H9 (cell line): Measurements from ENCODE around the gene HYAL1. TPM values are rescaled to one million over a fixed set of nuclear protein-coding genes. Genes with fewer than 3 reads are reported as not detected.

Experiments
- DNase-seq: peaks from one replicate; pipeline ENCODE4 v3.0.0-alpha.2; 2017
- H2AFZ ChIP-seq: one replicate; pipeline ENCODE4 v1.6.1; 2013; ENCODE audit warnings: mild to moderate bottlenecking, low read length, control low read depth, moderate library complexity
- H2AK5ac ChIP-seq: 2 replicates; pipeline ENCODE4 v1.6.1; 2013; ENCODE audit warnings: low read length, control low read depth, mixed read lengths; ENCODE audit not compliant: insufficient read length
- H2BK120ac ChIP-seq: one replicate; pipeline ENCODE4 v1.6.1; 2013; ENCODE audit warnings: low read depth, mild to moderate bottlenecking, low read length, control low read depth, inconsistent platforms; ENCODE audit not compliant: poor library complexity, severe bottlenecking
- H2BK12ac ChIP-seq: 2 replicates; pipeline ENCODE4 v1.6.1; 2013; ENCODE audit warnings: low read length, control low read depth, mixed read lengths, low read depth; ENCODE audit not compliant: insufficient read length
- H2BK15ac ChIP-seq: 2 replicates; pipeline ENCODE4 v1.6.1; 2013; ENCODE audit warnings: low read depth, low read length, control low read depth
- H2BK20ac ChIP-seq: one replicate; pipeline ENCODE4 v1.6.1; 2013; ENCODE audit warnings: low read depth, mild to moderate bottlenecking, low read length, control low read depth, inconsistent platforms; ENCODE audit not compliant: poor library complexity, severe bottlenecking
- H2BK5ac ChIP-seq: 2 replicates; pipeline ENCODE4 v1.6.1; 2013; ENCODE audit warnings: low read length, control low read depth, mixed read lengths; ENCODE audit not compliant: insufficient read length
- H3K14ac ChIP-seq: 2 replicates; pipeline ENCODE4 v1.6.1; 2013; ENCODE audit warnings: low read length, control low read depth; ENCODE audit not compliant: insufficient read depth
- H3K18ac ChIP-seq: 2 replicates; pipeline ENCODE4 v1.6.1; 2013; ENCODE audit warnings: low read depth, mild to moderate bottlenecking, mixed read lengths, low read length, control low read depth; ENCODE audit not compliant: insufficient read length
- H3K23ac ChIP-seq: 2 replicates; pipeline ENCODE4 v1.6.1; 2013; ENCODE audit warnings: low read length, control low read depth, mixed read lengths, low read depth; ENCODE audit not compliant: insufficient read length
- H3K23me2 ChIP-seq: 2 replicates; pipeline ENCODE4 v1.6.1; 2013; ENCODE audit warnings: low read depth, mild to moderate bottlenecking, mixed read lengths, low read length, control low read depth; ENCODE audit not compliant: insufficient read length, poor library complexity, severe bottlenecking
- H3K27ac ChIP-seq: 2 replicates; pipeline ENCODE4 v1.5.1; 2013; ENCODE audit warnings: low read length, control low read depth, mixed read lengths, low read depth; ENCODE audit not compliant: insufficient read length
- H3K27me3 ChIP-seq: 2 replicates; pipeline ENCODE4 v1.6.1; 2013; ENCODE audit warnings: low read length, control low read depth, inconsistent platforms; ENCODE audit not compliant: insufficient read depth
- H3K4ac ChIP-seq: 2 replicates; pipeline ENCODE4 v1.6.1; 2013; ENCODE audit warnings: low read depth, mild to moderate bottlenecking, control low read depth, inconsistent platforms, low read length, moderate library complexity
- H3K4me1 ChIP-seq: 2 replicates; pipeline ENCODE4 v1.6.1; 2013; ENCODE audit warnings: low read length, control low read depth, inconsistent platforms; ENCODE audit not compliant: insufficient read depth
- H3K4me2 ChIP-seq: 2 replicates; pipeline ENCODE4 v1.6.1; 2013; ENCODE audit warnings: low read length, control low read depth, mixed read lengths; ENCODE audit not compliant: insufficient read length, insufficient read depth
- H3K56ac ChIP-seq: 2 replicates; pipeline ENCODE4 v1.6.1; 2013; ENCODE audit warnings: low read depth, mild to moderate bottlenecking, mixed read lengths, low read length, control low read depth; ENCODE audit not compliant: insufficient read length
- H3K79me1 ChIP-seq: 2 replicates; pipeline ENCODE4 v1.6.1; 2013; ENCODE audit warnings: low read depth, mild to moderate bottlenecking, moderate library complexity, low read length, control low read depth, inconsistent platforms; ENCODE audit not compliant: insufficient read depth, poor library complexity, severe bottlenecking
- H3K79me2 ChIP-seq: 2 replicates; pipeline ENCODE4 v1.6.1; 2013; ENCODE audit warnings: low read length, control low read depth, inconsistent platforms; ENCODE audit not compliant: insufficient read depth
- H3K9ac ChIP-seq: 2 replicates; pipeline ENCODE4 v1.6.1; 2013; ENCODE audit warnings: low read length, control low read depth, mixed read lengths; ENCODE audit not compliant: insufficient read length; ENCODE audit errors: extremely low read depth
- H3K9me3 ChIP-seq: one replicate; pipeline ENCODE4 v1.6.1; 2013; ENCODE audit warnings: low read depth, low read length, inconsistent platforms; ENCODE audit not compliant: control insufficient read depth
- H3T11ph ChIP-seq: one replicate; pipeline ENCODE4 v1.6.1; 2013; ENCODE audit warnings: mild to moderate bottlenecking, low read length, control low read depth, inconsistent platforms
- H4K20me1 ChIP-seq: one replicate; pipeline ENCODE4 v1.6.1; 2013; ENCODE audit not compliant: control insufficient read depth, insufficient read length, insufficient read depth
- H4K5ac ChIP-seq: 2 replicates; pipeline ENCODE4 v1.6.1; 2013; ENCODE audit warnings: low read depth, mild to moderate bottlenecking, mixed read lengths, low read length, control low read depth; ENCODE audit not compliant: insufficient read length
- H4K8ac ChIP-seq: replicated peaks from 2 replicates; pipeline ENCODE4 v1.6.1; 2013; ENCODE audit warnings: low read length, control low read depth, mixed read lengths, low read depth; ENCODE audit not compliant: insufficient read length
- H4K91ac ChIP-seq: 2 replicates; pipeline ENCODE4 v1.6.1; 2013; ENCODE audit warnings: low read depth, mild to moderate bottlenecking, moderate library complexity, mixed read lengths, low read length, control low read depth; ENCODE audit not compliant: insufficient read length
- H3K27ac Mint-ChIP-seq, 3 experiments: 2 replicates in 2 of 3; 3 replicates in 1 of 3; pipeline ENCODE4 v1.8.0; 2020 to 2021; ENCODE audit warnings: mixed read lengths in 3 of 3, mild to moderate bottlenecking in 1 of 3, moderate library complexity in 1 of 3
- H3K27me3 Mint-ChIP-seq: 2 replicates; pipeline ENCODE4 v1.8.0; 2021; ENCODE audit warnings: low read depth, mild to moderate bottlenecking, moderate library complexity, mixed read lengths
- H3K36me3 Mint-ChIP-seq, 3 experiments: 2 replicates in 2 of 3; 3 replicates in 1 of 3; pipeline ENCODE4 v1.8.0; 2020 to 2021; ENCODE audit warnings: low read depth in 3 of 3, mixed read lengths in 3 of 3; ENCODE audit not compliant: insufficient read depth in 1 of 3
- H3K4me1 Mint-ChIP-seq, 2 experiments: 2 replicates each; pipeline ENCODE4 v1.8.0; 2020; ENCODE audit warnings: mixed read lengths in 2 of 2
- H3K4me3 Mint-ChIP-seq, 2 experiments: 2 replicates in 1 of 2; 3 replicates in 1 of 2; pipeline ENCODE4 v1.8.0; 2020 to 2021; ENCODE audit warnings: mild to moderate bottlenecking in 2 of 2, mixed read lengths in 2 of 2, moderate library complexity in 1 of 2
- H3K9me3 Mint-ChIP-seq, 2 experiments: 2 replicates in 1 of 2; 3 replicates in 1 of 2; pipeline ENCODE4 v1.8.0; 2020; ENCODE audit warnings: mild to moderate bottlenecking in 2 of 2, mixed read lengths in 2 of 2, moderate library complexity in 1 of 2
- WGBS: extraction: QIAGEN DNeasy Blood & Tissue Kit; methylation state at CpG from one replicate; pipeline ENCODE4 v1.1.7; 2013; ENCODE audit warnings: missing lambda C conversion rate, low lambda C conversion rate, mixed read lengths; ENCODE audit not compliant: insufficient read length; ENCODE audit errors: extremely low coverage; 5-methylcytosine and 5-hydroxymethylcytosine counted together
- total RNA-seq: library from RNA; stranded (reverse); gene quantifications from 2 replicates; pipeline ENCODE4 v1.2.1, GENCODE V29; 2021
- TF ChIP-seq, protein P1 (sequence below): fragments of 200-600 bp; sonication (generic); conservative IDR thresholded peaks from 3 replicates; pipeline ENCODE4 v1.8.0; 2021; ENCODE audit warnings: antibody characterized with exemption, mild to moderate bottlenecking

HYAL1 gene
- total RNA-seq, 1 experiment from 2014 or later, result 2.0 TPM

GRCh38 chr3:50300681-50301254, 2.6 kb downstream of the HYAL1 start:
- H3K79me2 ChIP-seq, result no peaks in the 10 kb centered on the region
- H4K91ac ChIP-seq, result no peak overlapping the region
- DNase-seq, result no peak
- H2BK120ac ChIP-seq, result no peak overlapping the region
- no peak overlapping the region for H2AFZ ChIP-seq
- H3T11ph ChIP-seq, result no peak overlapping the region
- no peaks in the 10 kb centered on the region for H3K27me3 ChIP-seq
- H3K9ac ChIP-seq, result no peak overlapping the region
- no peak overlapping the region for H3K4me2 ChIP-seq
- H4K8ac ChIP-seq, result no peak overlapping the region
- Mint-ChIP-seq H3K36me3 (peaks cover 0 to 8% (median 1%) of the 10 kb centered on the region in 3 experiments; a peak in 1 of 7 replicates), H3K27ac (no peak overlapping the region; a peak in 1 of 7 replicates), H3K4me1 (peaks cover 25 to 27% of the 10 kb centered on the region in 2 experiments), H3K9me3 (peaks cover 0 to 8% of the 10 kb centered on the region in 2 experiments; a peak in 4 of 5 replicates), H3K4me3 (peak overlapping the region in 1 of 2 experiments; percentile 99; a peak in 1 of 5 replicates), H3K27me3 (no peaks in the 10 kb centered on the region)
- H2BK15ac ChIP-seq, result no peak overlapping the region
- no peaks in the 10 kb centered on the region for H3K9me3 ChIP-seq
- H3K23ac ChIP-seq, result no peak overlapping the region
- TF ChIP-seq, protein P1, sequence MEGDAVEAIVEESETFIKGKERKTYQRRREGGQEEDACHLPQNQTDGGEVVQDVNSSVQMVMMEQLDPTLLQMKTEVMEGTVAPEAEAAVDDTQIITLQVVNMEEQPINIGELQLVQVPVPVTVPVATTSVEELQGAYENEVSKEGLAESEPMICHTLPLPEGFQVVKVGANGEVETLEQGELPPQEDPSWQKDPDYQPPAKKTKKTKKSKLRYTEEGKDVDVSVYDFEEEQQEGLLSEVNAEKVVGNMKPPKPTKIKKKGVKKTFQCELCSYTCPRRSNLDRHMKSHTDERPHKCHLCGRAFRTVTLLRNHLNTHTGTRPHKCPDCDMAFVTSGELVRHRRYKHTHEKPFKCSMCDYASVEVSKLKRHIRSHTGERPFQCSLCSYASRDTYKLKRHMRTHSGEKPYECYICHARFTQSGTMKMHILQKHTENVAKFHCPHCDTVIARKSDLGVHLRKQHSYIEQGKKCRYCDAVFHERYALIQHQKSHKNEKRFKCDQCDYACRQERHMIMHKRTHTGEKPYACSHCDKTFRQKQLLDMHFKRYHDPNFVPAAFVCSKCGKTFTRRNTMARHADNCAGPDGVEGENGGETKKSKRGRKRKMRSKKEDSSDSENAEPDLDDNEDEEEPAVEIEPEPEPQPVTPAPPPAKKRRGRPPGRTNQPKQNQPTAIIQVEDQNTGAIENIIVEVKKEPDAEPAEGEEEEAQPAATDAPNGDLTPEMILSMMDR, result 0 out of 3 replicates have a peak, but pooled peaks have one; percentile 23
- H3K18ac ChIP-seq, result no peak overlapping the region
- no peaks in the 10 kb centered on the region for H3K79me1 ChIP-seq
- H2AK5ac ChIP-seq, result no peak overlapping the region
- peaks cover 6% of the 10 kb centered on the region for H3K23me2 ChIP-seq
- H4K20me1 ChIP-seq, result no peaks in the 10 kb centered on the region
- no peak overlapping the region for H3K56ac ChIP-seq
- H3K4ac ChIP-seq, result no peak overlapping the region
- no peaks in the 10 kb centered on the region for H3K4me1 ChIP-seq
- no peak overlapping the region for H3K27ac ChIP-seq
- whole genome bisulfite sequencing, result no CpG with 5 or more reads among the region's 6 CpGs
- H2BK12ac ChIP-seq, result no peak overlapping the region
- H2BK20ac ChIP-seq, result no peak overlapping the region
- H3K14ac ChIP-seq, result no peak overlapping the region
- H2BK5ac ChIP-seq, result no peak overlapping the region
- no peak overlapping the region for H4K5ac ChIP-seq
